Keratinocyte (primary cell): ENCODE data around the gene REX1BD.
"Not testable (repeated sequence)": the region's sequence is repeated elsewhere in the genome, so short reads cannot be mapped to it uniquely, and the experiment has no call there.

Experiments
- EZH2 ChIP-seq: IDR thresholded peaks from one replicate; pipeline ENCODE4 v1.6.1; 2012; ENCODE audit warnings: inconsistent platforms, mild to moderate bottlenecking, low read length, moderate library complexity
- TF ChIP-seq, protein P1 (sequence below), 3 experiments: IDR thresholded peaks in 1 of 3; conservative IDR thresholded peaks in 1 of 3; optimal IDR thresholded peaks in 1 of 3; 2 replicates in 2 of 3; 3 replicates in 1 of 3; pipeline versions ENCODE3 to v1.5.1; 2011; ENCODE audit warnings: low read length in 3 of 3, mild to moderate bottlenecking in 3 of 3, moderate library complexity in 2 of 3, control low read depth in 1 of 3, inconsistent platforms in 1 of 3; ENCODE audit not compliant: insufficient read depth in 2 of 3; ENCODE audit errors: extremely low read depth in 1 of 3

DNA sequence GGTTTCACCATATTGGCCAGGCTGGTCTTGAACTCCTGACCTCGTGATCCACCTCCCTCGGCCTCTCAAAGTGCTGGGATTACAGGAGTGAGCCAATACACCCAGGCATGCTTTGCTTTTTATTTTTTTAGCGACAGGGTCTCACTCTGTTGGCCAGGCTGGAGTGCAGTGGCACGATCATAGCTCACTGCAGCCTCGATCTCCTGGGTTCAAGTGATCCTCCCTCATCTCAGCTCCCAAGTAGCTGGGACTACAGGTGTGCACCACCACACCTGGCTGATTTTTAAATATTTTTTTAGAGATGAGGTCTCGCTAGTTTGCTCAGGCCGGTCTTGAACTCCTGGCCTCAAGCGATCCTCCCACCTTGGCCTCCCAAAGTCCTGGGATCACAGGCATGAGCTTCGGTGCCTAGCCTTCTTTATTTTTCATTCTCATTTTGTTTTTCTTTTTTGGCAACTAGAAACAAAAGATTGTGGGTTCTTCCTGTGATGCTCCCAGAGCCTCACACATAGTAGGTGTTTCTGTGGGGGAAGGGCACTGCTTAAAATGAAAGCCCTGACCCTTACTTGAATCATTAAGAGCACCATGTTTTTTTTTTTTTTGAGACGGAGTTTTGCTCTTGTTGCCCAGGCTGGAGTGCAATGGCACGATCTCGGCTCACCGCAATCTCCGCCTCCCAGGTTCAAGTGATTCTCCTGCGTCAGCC lies 12.2 kb downstream of the REX1BD start:
- TF ChIP-seq, protein P1, sequence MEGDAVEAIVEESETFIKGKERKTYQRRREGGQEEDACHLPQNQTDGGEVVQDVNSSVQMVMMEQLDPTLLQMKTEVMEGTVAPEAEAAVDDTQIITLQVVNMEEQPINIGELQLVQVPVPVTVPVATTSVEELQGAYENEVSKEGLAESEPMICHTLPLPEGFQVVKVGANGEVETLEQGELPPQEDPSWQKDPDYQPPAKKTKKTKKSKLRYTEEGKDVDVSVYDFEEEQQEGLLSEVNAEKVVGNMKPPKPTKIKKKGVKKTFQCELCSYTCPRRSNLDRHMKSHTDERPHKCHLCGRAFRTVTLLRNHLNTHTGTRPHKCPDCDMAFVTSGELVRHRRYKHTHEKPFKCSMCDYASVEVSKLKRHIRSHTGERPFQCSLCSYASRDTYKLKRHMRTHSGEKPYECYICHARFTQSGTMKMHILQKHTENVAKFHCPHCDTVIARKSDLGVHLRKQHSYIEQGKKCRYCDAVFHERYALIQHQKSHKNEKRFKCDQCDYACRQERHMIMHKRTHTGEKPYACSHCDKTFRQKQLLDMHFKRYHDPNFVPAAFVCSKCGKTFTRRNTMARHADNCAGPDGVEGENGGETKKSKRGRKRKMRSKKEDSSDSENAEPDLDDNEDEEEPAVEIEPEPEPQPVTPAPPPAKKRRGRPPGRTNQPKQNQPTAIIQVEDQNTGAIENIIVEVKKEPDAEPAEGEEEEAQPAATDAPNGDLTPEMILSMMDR (optimal IDR thresholded peaks at IDR 0.05 in 1 of 3, IDR thresholded peaks at IDR 0.05 in 1 of 3, conservative IDR thresholded peaks at IDR 0.05 in 1 of 3; ENCODE audit: extremely low read depth in 1 of 3, insufficient read depth in 2 of 3, low read length in 3 of 3): not testable (repeated sequence)
- not testable (repeated sequence) for TF ChIP-seq EZH2
